Neuron (in vitro differentiated cells): ENCODE measurements around the gene BPIFA1.

Experiments used
- H2AFZ ChIP-seq: one replicate; pipeline ENCODE4 v1.6.1; 2013; ENCODE audit warnings: low read depth, mild to moderate bottlenecking, inconsistent platforms, low read length, moderate library complexity
- H3K27me3 ChIP-seq: one replicate; pipeline ENCODE4 v1.6.1; 2013; ENCODE audit warnings: low read length; ENCODE audit not compliant: insufficient read depth
- H3K36me3 ChIP-seq: one replicate; pipeline ENCODE4 v1.6.1; 2013; ENCODE audit warnings: low read length; ENCODE audit not compliant: insufficient read depth
- H3K4me1 ChIP-seq: one replicate; pipeline ENCODE4 v1.6.1; 2013; ENCODE audit warnings: low read length; ENCODE audit not compliant: insufficient read depth
- H3K4me3 ChIP-seq: 2 replicates; pipeline ENCODE4 v1.5.1; 2013; ENCODE audit warnings: mild to moderate bottlenecking, low read length, moderate library complexity
- H3K9me3 ChIP-seq: one replicate; pipeline ENCODE4 v1.6.1; 2013; ENCODE audit warnings: low read length

Gene BPIFA1

DNA sequence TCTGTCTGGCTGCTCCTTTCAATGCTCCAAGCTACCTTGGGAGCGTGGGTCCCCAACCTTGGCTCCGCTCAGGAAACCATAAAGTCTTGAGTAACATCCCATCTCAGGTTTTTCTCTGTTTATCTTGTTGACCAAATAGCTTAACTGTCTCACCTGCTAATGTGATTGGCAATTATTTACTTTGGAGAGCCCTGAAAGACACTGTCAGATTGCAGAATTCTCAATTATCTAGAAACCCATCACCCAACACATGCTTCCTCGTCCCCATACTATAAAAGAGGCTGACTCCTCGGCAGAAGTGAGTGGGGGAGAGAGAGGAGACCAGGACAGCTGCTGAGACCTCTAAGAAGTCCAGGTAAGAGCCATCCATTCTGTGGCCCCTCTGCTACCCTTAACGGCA is at the start of gene BPIFA1:
Gene BPIFA1 (plus strand): TSS at position 301 of the 400 bp plus-strand sequence. CDS start 1,716 bp downstream, outside the sequence.
- Histone ChIP-seq H3K4me1 (no peaks in the 10 kb centered on the region), H3K36me3 (no peaks in the 10 kb centered on the region), H3K9me3 (no peaks in the 10 kb centered on the region), H3K4me3 (no peak within 1 kb of the TSS), H3K27me3 (no peaks in the 10 kb centered on the region), H2AFZ (no peak within 1 kb of the TSS)

- peaks cover 2% of the 10 kb centered on the region for H3K27me3 ChIP-seq
- H3K36me3 ChIP-seq: no peaks in the 10 kb centered on the region
- H2AFZ ChIP-seq: no peak overlapping the region
- no peaks in the 10 kb centered on the region for H3K9me3 ChIP-seq
- no peaks in the 10 kb centered on the region for H3K4me1 ChIP-seq
- no peak overlapping the region for H3K4me3 ChIP-seq
These were observed 48.3 kb upstream of the BPIFA1 start for GRCh38 chr20:33187491-33187890.

DNA sequence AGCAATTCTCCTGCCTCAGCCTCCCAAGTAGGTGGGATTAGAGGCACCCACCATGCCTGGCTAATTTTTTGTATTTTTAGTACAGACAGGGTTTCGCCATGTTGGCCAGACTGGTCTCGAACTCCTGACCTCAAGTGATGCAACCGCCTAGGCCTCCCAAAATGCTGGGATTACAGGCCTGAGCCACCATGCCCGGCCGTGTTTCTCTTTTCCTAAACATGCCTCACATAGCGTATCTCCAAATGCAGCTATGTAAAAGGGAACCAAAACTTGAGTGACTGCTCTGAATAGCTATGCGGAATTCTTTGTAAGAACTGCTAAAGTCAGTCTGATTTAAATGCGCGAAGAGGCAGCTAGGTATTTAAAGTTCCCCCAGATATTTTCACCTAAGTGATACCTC is 47.4 kb upstream of the BPIFA1 start:
- H3K36me3 ChIP-seq: no peaks in the 10 kb centered on the region
- H3K4me1 ChIP-seq: no peaks in the 10 kb centered on the region
- H2AFZ ChIP-seq: no peak overlapping the region

GRCh38 chr20:33191484-33191883 is 44.3 kb upstream of the BPIFA1 start:
- Histone ChIP-seq H3K9me3 (no peaks in the 10 kb centered on the region), H3K27me3 (peaks cover 7% of the 10 kb centered on the region), H3K36me3 (no peaks in the 10 kb centered on the region), H3K4me3 (no peak overlapping the region), H3K4me1 (no peaks in the 10 kb centered on the region), H2AFZ (no peak overlapping the region)

More for the DNA sequence above, 47.4 kb upstream of the BPIFA1 start:
- H3K9me3 ChIP-seq: no peaks in the 10 kb centered on the region
- no peak overlapping the region for H3K4me3 ChIP-seq
- peaks cover 5% of the 10 kb centered on the region for H3K27me3 ChIP-seq

DNA sequence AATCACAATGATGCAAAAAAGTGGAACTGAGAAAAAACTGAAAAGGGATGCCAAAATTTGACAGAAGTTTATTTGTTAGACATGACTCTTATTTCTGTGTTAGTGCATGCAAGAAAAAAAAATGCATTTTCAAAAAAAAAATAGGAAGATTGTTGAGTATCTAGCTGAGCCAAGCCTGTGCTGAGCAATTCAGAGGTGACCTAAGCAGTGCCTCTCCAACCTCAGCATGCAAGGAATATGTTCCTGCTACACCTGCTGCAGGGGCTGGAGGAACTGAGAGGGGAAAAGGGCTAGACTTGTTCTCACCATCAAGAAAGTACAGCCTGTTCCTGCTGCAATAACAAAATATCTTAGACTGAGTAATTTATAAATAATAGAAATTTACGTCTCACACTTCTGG is 43.8 kb upstream of the BPIFA1 start:
- no peak overlapping the region for H2AFZ ChIP-seq

GRCh38 chr20:33192912-33193501 is 42.8 kb upstream of the BPIFA1 start:
- peaks cover 7% of the 10 kb centered on the region for H3K27me3 ChIP-seq
- H3K4me3 ChIP-seq: no peak overlapping the region
- H3K9me3 ChIP-seq: no peaks in the 10 kb centered on the region
- no peak overlapping the region for H2AFZ ChIP-seq
- H3K4me1 ChIP-seq: no peaks in the 10 kb centered on the region
- no peaks in the 10 kb centered on the region for H3K36me3 ChIP-seq

More for the DNA sequence above, 43.8 kb upstream of the BPIFA1 start:
- no peaks in the 10 kb centered on the region for H3K9me3 ChIP-seq
- no peaks in the 10 kb centered on the region for H3K4me1 ChIP-seq
- H3K4me3 ChIP-seq: no peak overlapping the region
- H3K36me3 ChIP-seq: no peaks in the 10 kb centered on the region
- peaks cover 7% of the 10 kb centered on the region for H3K27me3 ChIP-seq

GRCh38 chr20:33199026-33199425 is 36.8 kb upstream of the BPIFA1 start:
- H3K27me3 ChIP-seq: no peaks in the 10 kb centered on the region
- no peaks in the 10 kb centered on the region for H3K36me3 ChIP-seq
- no peaks in the 10 kb centered on the region for H3K4me1 ChIP-seq

GRCh38 chr20:33202451-33202850 is 33.3 kb upstream of the BPIFA1 start:
- no peaks in the 10 kb centered on the region for H3K36me3 ChIP-seq
- no peaks in the 10 kb centered on the region for H3K4me1 ChIP-seq
- H2AFZ ChIP-seq: no peak overlapping the region
- H3K9me3 ChIP-seq: no peaks in the 10 kb centered on the region
- no peaks in the 10 kb centered on the region for H3K27me3 ChIP-seq
- H3K4me3 ChIP-seq: no peak overlapping the region

More at GRCh38 chr20:33199026-33199425, 36.8 kb upstream of the BPIFA1 start:
- Histone ChIP-seq H3K9me3 (no peaks in the 10 kb centered on the region), H2AFZ (no peak overlapping the region), H3K4me3 (no peak overlapping the region)

GRCh38 chr20:33203444-33203843 is 32.4 kb upstream of the BPIFA1 start:
- no peak overlapping the region for H3K4me3 ChIP-seq
- no peaks in the 10 kb centered on the region for H3K9me3 ChIP-seq
- no peak overlapping the region for H2AFZ ChIP-seq
- H3K4me1 ChIP-seq: no peaks in the 10 kb centered on the region
- no peaks in the 10 kb centered on the region for H3K27me3 ChIP-seq
- H3K36me3 ChIP-seq: no peaks in the 10 kb centered on the region

DNA sequence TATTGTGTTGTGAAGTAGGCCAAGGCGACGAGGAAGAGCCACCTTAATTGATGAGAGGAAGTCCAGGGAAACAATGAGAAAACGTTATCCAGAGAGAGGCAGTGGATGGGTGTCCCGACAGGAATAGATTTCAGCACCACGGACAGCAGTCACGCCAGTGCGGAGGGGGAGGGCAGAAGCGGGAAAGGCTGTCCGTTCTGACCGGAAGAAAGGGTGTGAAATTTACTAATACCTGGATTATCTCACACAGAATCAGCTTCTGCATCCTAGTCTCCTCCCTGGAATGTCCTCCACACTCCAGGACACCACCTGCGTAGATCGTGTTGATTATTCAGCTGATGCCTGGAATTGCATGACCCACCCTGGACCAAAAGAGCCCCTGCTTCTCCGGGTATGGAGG is 26.0 kb upstream of the BPIFA1 start:
- Histone ChIP-seq H3K36me3 (no peaks in the 10 kb centered on the region), H3K4me3 (no peak overlapping the region), H3K27me3 (no peaks in the 10 kb centered on the region), H3K4me1 (no peaks in the 10 kb centered on the region), H2AFZ (no peak overlapping the region), H3K9me3 (no peaks in the 10 kb centered on the region)

- no peak overlapping the region for H3K4me3 ChIP-seq
- no peaks in the 10 kb centered on the region for H3K4me1 ChIP-seq
- no peaks in the 10 kb centered on the region for H3K9me3 ChIP-seq
- H2AFZ ChIP-seq: no peak overlapping the region
- H3K36me3 ChIP-seq: no peaks in the 10 kb centered on the region
- no peaks in the 10 kb centered on the region for H3K27me3 ChIP-seq
These were observed 25.4 kb upstream of the BPIFA1 start for GRCh38 chr20:33210371-33210770.

GRCh38 chr20:33211817-33212424 is 23.9 kb upstream of the BPIFA1 start:
- peaks cover 2% of the 10 kb centered on the region for H3K27me3 ChIP-seq
- H3K9me3 ChIP-seq: no peaks in the 10 kb centered on the region
- H3K4me3 ChIP-seq: no peak overlapping the region
- H2AFZ ChIP-seq: no peak overlapping the region
- no peaks in the 10 kb centered on the region for H3K36me3 ChIP-seq
- no peaks in the 10 kb centered on the region for H3K4me1 ChIP-seq

- no peaks in the 10 kb centered on the region for H3K9me3 ChIP-seq
- H3K27me3 ChIP-seq: peaks cover 2% of the 10 kb centered on the region
- H3K4me3 ChIP-seq: no peak within 1 kb of the TSS
- no peak within 1 kb of the TSS for H2AFZ ChIP-seq
- H3K4me1 ChIP-seq: no peaks in the 10 kb centered on the region
- no peaks in the 10 kb centered on the region for H3K36me3 ChIP-seq
These were observed 18.7 kb upstream of the BPIFA1 start, which contains the start of gene BPIFA3 for GRCh38 chr20:33217052-33217451. Gene BPIFA3, plus strand, starts transcription at chr20:33217352. Its CDS starts 185 bp downstream, at chr20:33217537.

DNA sequence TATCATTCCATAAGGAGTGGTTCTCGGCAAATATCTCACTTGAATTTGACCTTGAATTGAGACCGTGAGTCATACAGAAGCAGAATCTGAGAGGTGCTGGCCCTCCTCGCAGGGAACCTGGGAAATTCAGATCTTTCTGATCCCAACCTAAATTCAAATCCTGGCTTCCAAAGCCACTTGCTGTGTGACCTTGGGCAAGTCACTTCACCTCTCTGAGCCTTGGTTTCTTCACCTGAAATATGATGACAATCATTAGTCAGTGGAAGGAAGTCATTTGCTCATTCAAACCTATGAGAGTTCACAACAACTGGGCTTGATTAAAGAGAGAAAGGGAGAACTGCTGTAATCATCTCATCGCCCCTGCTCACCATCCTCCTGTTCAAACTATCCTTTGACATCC is 11.4 kb upstream of the BPIFA1 start:
- no peak overlapping the region for H2AFZ ChIP-seq
- no peaks in the 10 kb centered on the region for H3K27me3 ChIP-seq
- no peaks in the 10 kb centered on the region for H3K36me3 ChIP-seq

More for the DNA sequence above, 11.4 kb upstream of the BPIFA1 start:
- no peaks in the 10 kb centered on the region for H3K4me1 ChIP-seq
- no peaks in the 10 kb centered on the region for H3K9me3 ChIP-seq
- H3K4me3 ChIP-seq: no peak overlapping the region
